Measurements from ENCODE around the gene NMUR1. TPM values are rescaled to one million over a fixed set of nuclear protein-coding genes. Genes with fewer than 3 reads are reported as not detected.
"Not testable (repeated sequence)": the region's sequence is repeated elsewhere in the genome, so short reads cannot be mapped to it uniquely, and the experiment has no call there.

Gene NMUR1
- total and polyA plus RNA-seq, 7 experiments from 2014 or later: 0.72 to 7.0 (median 1.4) TPM; not detected in 4

DNA sequence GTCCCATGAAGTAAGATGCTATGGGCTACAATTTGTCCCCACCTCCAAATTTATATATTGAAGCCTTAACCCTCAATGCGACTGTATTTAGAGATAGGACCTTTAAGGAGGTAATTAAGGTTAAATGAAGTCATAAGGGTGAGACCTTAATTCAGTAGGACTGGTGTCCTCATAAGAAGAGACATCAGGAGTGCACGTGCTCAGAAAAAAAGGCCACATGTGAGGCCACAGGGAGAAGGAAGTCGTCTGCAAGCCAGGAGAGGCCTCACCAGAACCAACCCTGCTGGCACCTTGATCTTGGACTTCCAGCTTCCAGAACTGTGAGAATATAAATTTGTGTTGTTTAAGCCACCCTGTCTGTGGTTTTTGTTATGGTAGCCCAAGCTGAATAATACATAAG is 36.9 kb upstream of the NMUR1 start:
- H3K27me3 ChIP-seq (ENCODE audit: control insufficient read depth in 2 of 2, insufficient read depth in 2 of 2, low read length in 2 of 2): no peaks in the 10 kb centered on the region
- peaks cover 0 to 2% (median 0%) of the 10 kb centered on the region in 11 donors for H3K9me3 Mint-ChIP-seq
- no peak overlapping the region for H3K27ac ChIP-seq (ENCODE audit: low read depth, low read length)
- no peak overlapping the region for H3K27ac Mint-ChIP-seq
- intact Hi-C loops (cut with micrococcal nuclease): no loop called here
- peaks cover 0 to 10% (median 0%) of the 10 kb centered on the region in 5 donors for H3K27me3 Mint-ChIP-seq
- no peak for ATAC-seq
- no peaks in the 10 kb centered on the region for H3K36me3 ChIP-seq (ENCODE audit: control insufficient read depth in 2 of 3, insufficient read depth in 3 of 3, low read length in 3 of 3)
- POLR2A ChIA-PET: interaction anchor here (0.6 kb wide), 1 partner anchor 8 kb away, joined by 7 read pairs; no protein-coding TSS in a partner anchor
- H3K4me1 ChIP-seq (ENCODE audit: control insufficient read depth in 2 of 2, insufficient read depth in 2 of 2, low read length in 2 of 2): no peaks in the 10 kb centered on the region
- H3K36me3 Mint-ChIP-seq: no peaks in the 10 kb centered on the region
- no peak for DNase-seq
- no peak overlapping the region for H3K4me3 Mint-ChIP-seq
- peaks cover 0 to 8% (median 0%) of the 10 kb centered on the region in 7 donors for H3K4me1 Mint-ChIP-seq
- no peaks in the 10 kb centered on the region for H3K9me3 ChIP-seq (ENCODE audit: control insufficient read depth in 2 of 3, low read length in 3 of 3)
- CTCF ChIA-PET: interaction anchor here (0.7 kb wide), 1 partner anchor 34 kb away, joined by 3 read pairs; no protein-coding TSS in a partner anchor
- H3K4me3 ChIP-seq (ENCODE audit: low read length): no peak overlapping the region

DNA sequence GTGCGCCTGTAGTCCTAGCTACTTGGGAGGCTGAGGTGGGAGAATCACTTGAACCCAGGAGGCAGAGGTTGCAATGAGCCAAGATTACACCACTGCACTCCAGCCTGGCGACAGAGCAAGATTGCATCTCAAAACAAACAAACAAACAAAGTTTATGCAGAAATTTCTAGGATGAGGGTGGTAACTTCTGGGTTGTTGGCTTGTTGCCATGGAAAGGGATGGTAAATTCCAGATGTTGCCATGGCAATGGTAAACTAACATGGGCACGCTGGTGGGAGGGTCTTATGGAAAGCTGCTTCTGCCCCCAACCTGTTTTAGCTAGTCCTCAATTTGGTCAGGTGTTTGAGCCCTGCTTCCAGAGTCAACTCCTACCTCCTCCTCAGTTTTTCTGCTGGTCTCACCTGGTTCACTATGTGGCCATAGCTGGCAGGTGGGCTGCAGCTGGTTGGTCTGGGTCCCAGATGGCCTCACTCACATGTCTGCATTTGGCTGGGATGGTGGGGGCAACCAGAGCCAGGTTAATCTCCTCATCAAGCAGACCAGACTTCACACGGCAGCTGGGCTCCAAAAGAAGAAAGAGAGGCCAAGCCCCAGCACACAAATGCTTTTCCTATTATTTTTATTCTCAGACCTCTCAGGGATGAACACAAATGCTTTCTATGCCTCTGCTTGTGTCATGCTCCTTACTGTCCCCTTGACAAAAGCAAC is 35.8 kb upstream of the NMUR1 start:
- Histone ChIP-seq H3K4me3 (ENCODE audit: low read length) (no peak overlapping the region), H3K4me1 (ENCODE audit: control insufficient read depth in 2 of 2, insufficient read depth in 2 of 2, low read length in 2 of 2) (no peaks in the 10 kb centered on the region), H3K36me3 (ENCODE audit: control insufficient read depth in 2 of 3, insufficient read depth in 3 of 3, low read length in 3 of 3) (no peaks in the 10 kb centered on the region), H3K9me3 (ENCODE audit: control insufficient read depth in 2 of 3, low read length in 3 of 3) (no peaks in the 10 kb centered on the region), H3K27ac (ENCODE audit: low read depth, low read length) (no peak overlapping the region), H3K27me3 (ENCODE audit: control insufficient read depth in 2 of 2, insufficient read depth in 2 of 2, low read length in 2 of 2) (no peaks in the 10 kb centered on the region)
- DNase-seq: no peak
- POLR2A ChIA-PET: no interaction called here
- peaks cover 0 to 10% (median 0%) of the 10 kb centered on the region in 5 donors for H3K27me3 Mint-ChIP-seq
- intact Hi-C loops (cut with micrococcal nuclease): no loop called here
- no peaks in the 10 kb centered on the region for H3K36me3 Mint-ChIP-seq
- H3K9me3 Mint-ChIP-seq: peaks cover 0 to 2% (median 0%) of the 10 kb centered on the region in 11 donors
- H3K4me1 Mint-ChIP-seq: peaks cover 0 to 8% (median 0%) of the 10 kb centered on the region in 7 donors
- CTCF ChIA-PET: no interaction called here
- H3K4me3 Mint-ChIP-seq: no peak overlapping the region
- no peak overlapping the region for H3K27ac Mint-ChIP-seq
- ATAC-seq: no peak

DNA sequence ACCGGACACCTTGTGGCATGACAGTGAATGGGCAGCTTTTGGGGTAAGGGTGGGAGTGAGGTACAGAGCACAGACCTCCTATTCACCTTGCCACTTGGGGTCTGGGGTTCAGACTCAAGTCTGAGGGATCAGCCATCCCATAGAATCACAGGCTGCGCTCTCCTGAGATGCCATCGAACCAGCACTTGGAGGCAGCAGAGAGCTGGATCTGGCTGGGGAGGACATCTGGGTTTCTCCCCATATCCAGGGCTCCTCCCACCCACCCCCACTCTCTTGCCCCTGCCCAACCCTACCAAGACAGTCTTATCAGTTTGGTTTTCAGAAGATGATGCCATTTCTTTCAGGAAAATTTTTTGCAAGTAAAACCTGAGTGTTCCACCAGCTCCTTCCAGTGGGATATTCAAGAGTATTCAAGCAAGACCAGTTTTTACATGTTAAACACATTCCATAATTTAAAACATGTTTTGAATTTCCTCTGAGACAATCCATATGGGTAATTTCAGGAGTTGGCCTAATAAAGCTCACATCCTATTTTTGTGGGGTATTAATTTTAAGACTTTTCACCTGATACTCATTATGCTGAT is 33.2 kb upstream of the NMUR1 start:
- Mint-ChIP-seq H3K36me3 (no peaks in the 10 kb centered on the region), H3K27ac (no peak overlapping the region), H3K9me3 (peaks cover 0 to 2% (median 0%) of the 10 kb centered on the region in 11 donors), H3K4me1 (peaks cover 0 to 2% (median 0%) of the 10 kb centered on the region in 7 donors), H3K27me3 (peaks cover 0 to 12% (median 0%) of the 10 kb centered on the region in 5 donors), H3K4me3 (no peak overlapping the region)
- ChIA-PET CTCF (interaction anchor here (0.5 kb wide), 1 partner anchor 11 kb away, joined by 3 read pairs; no protein-coding TSS in a partner anchor), POLR2A (no interaction called here)
- Histone ChIP-seq H3K27me3 (ENCODE audit: control insufficient read depth in 2 of 2, insufficient read depth in 2 of 2, low read length in 2 of 2) (no peaks in the 10 kb centered on the region), H3K9me3 (ENCODE audit: control insufficient read depth in 2 of 3, low read length in 3 of 3) (no peaks in the 10 kb centered on the region), H3K36me3 (ENCODE audit: control insufficient read depth in 2 of 3, insufficient read depth in 3 of 3, low read length in 3 of 3) (no peaks in the 10 kb centered on the region), H3K27ac (ENCODE audit: low read depth, low read length) (no peak overlapping the region), H3K4me3 (ENCODE audit: low read length) (no peak overlapping the region), H3K4me1 (ENCODE audit: control insufficient read depth in 2 of 2, insufficient read depth in 2 of 2, low read length in 2 of 2) (no peaks in the 10 kb centered on the region)
- intact Hi-C loops (cut with micrococcal nuclease): loop anchor here (1.0 kb wide), 1 partner anchor 38 kb away; no protein-coding TSS in a partner anchor
- ATAC-seq (peak; percentile 61), DNase-seq (peak in 1 of 9 donors; percentile 34)

DNA sequence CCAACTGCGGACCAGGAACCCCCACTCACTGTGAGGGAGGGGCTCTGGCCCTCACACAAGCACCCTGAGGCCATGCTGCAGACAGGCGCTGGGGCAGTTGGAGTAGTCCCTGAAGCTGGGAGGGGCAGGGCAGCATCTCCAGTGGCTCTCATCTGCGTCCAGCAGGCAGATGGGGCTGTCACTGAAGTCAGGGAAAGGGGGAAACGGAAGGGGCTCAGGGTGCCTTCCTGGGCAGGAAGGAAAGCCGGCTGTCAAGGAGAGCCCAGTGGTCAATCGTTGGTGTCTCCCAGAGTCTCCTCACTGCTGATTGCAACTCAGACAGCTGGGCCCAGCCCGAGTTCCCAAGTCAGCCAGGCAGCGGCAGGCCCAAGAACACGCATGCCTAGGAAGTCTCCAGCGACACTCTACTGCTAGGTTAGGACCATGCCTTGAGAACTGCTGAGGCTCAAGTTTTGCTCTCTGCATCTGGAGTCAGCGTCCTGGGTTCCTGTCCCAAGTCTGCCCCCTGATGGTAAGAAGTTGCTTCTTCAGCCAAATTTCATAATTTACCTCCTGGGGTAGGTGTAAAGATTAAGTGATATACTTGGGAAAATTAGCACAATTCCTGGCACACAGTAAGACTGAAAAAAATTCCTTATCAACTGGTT is 27.4 kb upstream of the NMUR1 start:
- POLR2A ChIA-PET: interaction anchor here (1.3 kb wide), 1 partner anchor 93 kb away, joined by 5 read pairs; the partner anchor contains the start of gene NCL
- peaks cover 0 to 33% (median 9%) of the 10 kb centered on the region in 7 donors for H3K4me1 Mint-ChIP-seq

DNA sequence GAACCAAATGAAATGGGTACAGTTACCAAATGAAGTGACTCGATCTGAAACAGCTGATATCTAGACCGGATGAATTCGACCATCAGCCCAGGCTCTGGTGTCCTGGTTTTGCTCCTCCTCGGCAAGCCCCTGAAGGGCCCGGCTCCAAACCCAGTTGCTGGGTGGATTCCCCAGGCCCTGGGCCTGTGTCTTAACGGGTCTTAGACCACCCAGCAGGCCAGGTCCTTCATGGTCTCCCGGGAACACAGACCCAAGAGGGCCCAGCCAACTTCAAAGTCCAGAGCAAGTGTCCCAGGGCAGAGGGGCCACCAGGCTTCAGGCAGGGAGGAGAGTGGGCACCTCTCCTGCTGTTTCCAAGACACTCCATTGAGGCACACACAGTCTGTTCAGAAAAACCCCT is 26.7 kb upstream of the NMUR1 start:
- ATAC-seq (no peak), DNase-seq (no peak)
- H3K27ac ChIP-seq (ENCODE audit: low read depth, low read length): no peak overlapping the region
- H3K27me3 ChIP-seq (ENCODE audit: control insufficient read depth in 2 of 2, insufficient read depth in 2 of 2, low read length in 2 of 2): no peaks in the 10 kb centered on the region
- H3K4me3 ChIP-seq (ENCODE audit: low read length): no peak overlapping the region
- no peaks in the 10 kb centered on the region for H3K36me3 ChIP-seq (ENCODE audit: control insufficient read depth in 2 of 3, insufficient read depth in 3 of 3, low read length in 3 of 3)
- Mint-ChIP-seq H3K4me3 (no peak overlapping the region), H3K27ac (no peak overlapping the region), H3K36me3 (peaks cover 0 to 20% (median 12%) of the 10 kb centered on the region in 5 donors), H3K9me3 (peaks cover 0 to 19% (median 11%) of the 10 kb centered on the region in 11 donors), H3K4me1 (peaks cover 0 to 33% (median 9%) of the 10 kb centered on the region in 7 donors), H3K27me3 (peaks cover 0 to 4% (median 0%) of the 10 kb centered on the region in 5 donors)
- POLR2A ChIA-PET: no interaction called here
- H3K4me1 ChIP-seq (ENCODE audit: control insufficient read depth in 2 of 2, insufficient read depth in 2 of 2, low read length in 2 of 2): peaks cover 0 to 5% of the 10 kb centered on the region in 2 donors
- intact Hi-C loops (cut with micrococcal nuclease): loop anchor here (1.0 to 5.0 kb wide), 2 partner anchors 12 to 95 kb away; partner anchors contain the start of gene NCL (in 1 of the 2)
- CTCF ChIA-PET: interaction anchor here (0.9 to 2.1 kb wide), 5 partner anchors 12 to 76 kb away, joined by 3 to 9 read pairs (median 5); partner anchors contain the start of gene NMUR1
- H3K9me3 ChIP-seq (ENCODE audit: control insufficient read depth in 2 of 3, low read length in 3 of 3): peaks cover 0 to 8% (median 0%) of the 10 kb centered on the region in 3 experiments

More for the DNA sequence above, 27.4 kb upstream of the NMUR1 start:
- Histone ChIP-seq H3K27ac (ENCODE audit: low read depth, low read length) (no peak overlapping the region), H3K36me3 (ENCODE audit: control insufficient read depth in 2 of 3, insufficient read depth in 3 of 3, low read length in 3 of 3) (no peaks in the 10 kb centered on the region), H3K4me3 (ENCODE audit: low read length) (no peak overlapping the region), H3K9me3 (ENCODE audit: control insufficient read depth in 2 of 3, low read length in 3 of 3) (peaks cover 0 to 6% (median 0%) of the 10 kb centered on the region in 3 experiments), H3K4me1 (ENCODE audit: control insufficient read depth in 2 of 2, insufficient read depth in 2 of 2, low read length in 2 of 2) (peaks cover 0 to 5% of the 10 kb centered on the region in 2 donors), H3K27me3 (ENCODE audit: control insufficient read depth in 2 of 2, insufficient read depth in 2 of 2, low read length in 2 of 2) (no peaks in the 10 kb centered on the region)
- Mint-ChIP-seq H3K4me3 (no peak overlapping the region), H3K27ac (no peak overlapping the region), H3K27me3 (peaks cover 0 to 3% (median 0%) of the 10 kb centered on the region in 5 donors), H3K36me3 (peaks cover 0 to 19% (median 10%) of the 10 kb centered on the region in 5 donors), H3K9me3 (peaks cover 0 to 16% (median 9%) of the 10 kb centered on the region in 11 donors)
- CTCF ChIA-PET: interaction anchor here (1.0 to 2.1 kb wide), 6 partner anchors 11 to 81 kb away, joined by 3 to 8 read pairs (median 5); no protein-coding TSS in a partner anchor
- intact Hi-C loops (cut with micrococcal nuclease): loop anchor here (1.0 to 5.0 kb wide), 6 partner anchors 12 to 453 kb away; partner anchors contain the start of genes NMUR1 (in 2 of the 2) and NCL (in 1 of the 2)
- peak; percentile 29 to 79 (median 76) for DNase-seq
- peak; percentile 93 for ATAC-seq

DNA sequence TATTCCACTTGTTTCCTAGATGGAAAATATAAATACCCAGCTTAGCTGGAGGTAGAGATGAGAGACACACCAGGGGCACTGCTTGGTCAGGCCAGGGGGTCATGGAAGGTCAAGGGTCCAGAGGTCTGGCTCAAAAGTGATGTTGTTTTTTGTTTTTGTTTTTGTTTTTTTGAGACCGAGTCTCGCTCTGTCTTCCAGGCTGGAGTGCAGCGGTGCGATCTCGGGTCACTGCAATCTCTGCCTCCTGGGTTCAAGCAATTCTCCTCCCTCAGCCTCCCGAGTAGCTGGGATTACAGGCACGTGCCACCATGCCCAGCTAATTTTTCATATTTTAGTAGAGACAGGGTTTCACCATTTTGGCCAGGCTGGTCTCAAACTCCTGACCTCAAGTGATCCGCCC is 26.3 kb upstream of the NMUR1 start:
- H3K9me3 Mint-ChIP-seq: peaks cover 0 to 19% (median 11%) of the 10 kb centered on the region in 11 donors
- H3K4me1 ChIP-seq (ENCODE audit: control insufficient read depth in 2 of 2, insufficient read depth in 2 of 2, low read length in 2 of 2); H3K27me3 ChIP-seq (ENCODE audit: control insufficient read depth in 2 of 2, insufficient read depth in 2 of 2, low read length in 2 of 2); DNase-seq; H3K27ac Mint-ChIP-seq; H3K27ac ChIP-seq (ENCODE audit: low read depth, low read length); H3K9me3 ChIP-seq (ENCODE audit: control insufficient read depth in 2 of 3, low read length in 3 of 3); H3K4me3 ChIP-seq (ENCODE audit: low read length); POLR2A ChIA-PET; ATAC-seq; H3K36me3 ChIP-seq (ENCODE audit: control insufficient read depth in 2 of 3, insufficient read depth in 3 of 3, low read length in 3 of 3); H3K27me3 Mint-ChIP-seq; H3K4me3 Mint-ChIP-seq: not testable (repeated sequence)
- intact Hi-C loops (cut with micrococcal nuclease): loop anchor here in 1 of 2 donors (5.0 kb wide), 1 partner anchor 94 kb away; the partner anchor contains the start of gene NCL
- peaks cover 0 to 21% (median 12%) of the 10 kb centered on the region in 5 donors for H3K36me3 Mint-ChIP-seq
- H3K4me1 Mint-ChIP-seq: peaks cover 0 to 33% (median 9%) of the 10 kb centered on the region in 7 donors
- CTCF ChIA-PET: interaction anchor here (0.6 to 2.1 kb wide), 6 partner anchors 14 to 1237 kb away, joined by 3 to 9 read pairs (median 5); partner anchors contain the start of gene NMUR1

Data from naive thymus-derived CD4-positive, alpha-beta T cell (primary cell).